NB4 (cell line): ENCODE measurements around the gene DLG1.

Source experiments
- DNase-seq: peaks from one replicate; pipeline ENCODE4 v3.0.0; 2010; ENCODE audit warnings: low read depth
- H3K4me3 ChIP-seq: one replicate; pipeline ENCODE4 v1.5.1; 2011; ENCODE audit warnings: mild to moderate bottlenecking, low read depth, low read length, moderate library complexity
- CTCF ChIP-seq: IDR thresholded peaks from one replicate; pipeline ENCODE4 v1.5.1; 2012; ENCODE audit warnings: low read depth, low read length
- MAX ChIP-seq: IDR thresholded peaks from 2 replicates; pipeline ENCODE4 v1.6.1; 2011; ENCODE audit warnings: low read depth, low read length
- MYC ChIP-seq: IDR thresholded peaks from 2 replicates; pipeline ENCODE4 v1.6.1; 2011; ENCODE audit warnings: low read depth, low read length
- POLR2A ChIP-seq: IDR thresholded peaks from 2 replicates; pipeline ENCODE4 v1.6.1; 2011; ENCODE audit warnings: mild to moderate bottlenecking; ENCODE audit not compliant: insufficient read length; ENCODE audit errors: extremely low read depth

DLG1 gene

GRCh38 chr3:197302033-197302432 is 3.6 kb upstream of the DLG1 start:
- no peak for TF ChIP-seq POLR2A
- no peak for TF ChIP-seq MAX
- no peak for TF ChIP-seq CTCF
- TF ChIP-seq MYC, result no peak
- no peak for DNase-seq
- no peak overlapping the region for H3K4me3 ChIP-seq

- DNase-seq, result no peak
- no peak overlapping the region for H3K4me3 ChIP-seq
Measured at GRCh38 chr3:197300361-197300760, 1.9 kb upstream of the DLG1 start.

GRCh38 chr3:197298945-197299854 is 788 bp upstream of the DLG1 start:
- peak; percentile 32 for DNase-seq
- H3K4me3 ChIP-seq, result peak overlapping the region; percentile 79
- TF ChIP-seq MAX, result no peak
- TF ChIP-seq MYC, result no peak
- TF ChIP-seq POLR2A, result no peak
- TF ChIP-seq CTCF, result no peak

More at GRCh38 chr3:197300361-197300760, 1.9 kb upstream of the DLG1 start:
- TF ChIP-seq MAX (no peak), POLR2A (no peak), CTCF (no peak), MYC (no peak)

- H3K4me3 ChIP-seq, result peak overlapping the region; percentile 79
- no peak for TF ChIP-seq POLR2A
- TF ChIP-seq CTCF, result no peak
- TF ChIP-seq MYC, result peak; percentile 52; the same call in 1 of the 2 replicates
- peak; percentile 83 for TF ChIP-seq MAX
- DNase-seq, result peak; percentile 94
Measured at GRCh38 chr3:197297476-197298340, 704 bp downstream of the DLG1 start.

GRCh38 chr3:197297002-197297401 is 1.4 kb downstream of the DLG1 start:
- H3K4me3 ChIP-seq, result peak overlapping the region; percentile 70
- TF ChIP-seq MAX (no peak), CTCF (no peak), POLR2A (no peak), MYC (no peak)
- DNase-seq, result peak; percentile 17
